HG03378 (cell line): ENCODE data around the gene GPSM3.
"Not testable (repeated sequence)": the region's sequence is repeated elsewhere in the genome, so short reads cannot be mapped to it uniquely, and the experiment has no call there.

Source experiments
- ATAC-seq: cut with Tn5 transposase; IDR thresholded peaks from one replicate; pipeline ENCODE4 v1.9.1; 2021; ENCODE audit warnings: mild to moderate bottlenecking, moderate library complexity; ENCODE audit not compliant: unreplicated experiment

GPSM3 gene

GRCh38 chr6:32203426-32204267 is 11.2 kb upstream of the GPSM3 start:
- no peak for ATAC-seq

- no peak for ATAC-seq
Measured at GRCh38 chr6:32202186-32202585, 9.7 kb upstream of the GPSM3 start.

GRCh38 chr6:32200711-32201475 is 8.4 kb upstream of the GPSM3 start:
- no peak for ATAC-seq

GRCh38 chr6:32198866-32199265 is 6.4 kb upstream of the GPSM3 start:
- no peak for ATAC-seq

GRCh38 chr6:32198345-32198696 is 5.9 kb upstream of the GPSM3 start:
- ATAC-seq = no peak

GRCh38 chr6:32196682-32197616 is 4.5 kb upstream of the GPSM3 start:
- no peak for ATAC-seq

- peak; percentile 67 for ATAC-seq
Measured at GRCh38 chr6:32195902-32196681, 3.6 kb upstream of the GPSM3 start.

- ATAC-seq = no peak
Measured at GRCh38 chr6:32195652-32195901, 3.1 kb upstream of the GPSM3 start.

GRCh38 chr6:32194825-32195651 is 2.6 kb upstream of the GPSM3 start:
- ATAC-seq = peak; percentile 72

GRCh38 chr6:32194388-32194787 is 1.9 kb upstream of the GPSM3 start:
- ATAC-seq = no peak

- not testable (repeated sequence) for ATAC-seq
Measured at GRCh38 chr6:32193096-32193495, 653 bp upstream of the GPSM3 start.

- no peak for ATAC-seq
Measured at GRCh38 chr6:32191696-32192607, 491 bp downstream of the GPSM3 start.

- ATAC-seq = no peak
Measured at GRCh38 chr6:32190911-32191677, 1.3 kb downstream of the GPSM3 start.

GRCh38 chr6:32190054-32190851 is 2.2 kb downstream of the GPSM3 start, which contains the start of gene PBX2:
Gene PBX2, minus strand, starts transcription at chr6:32190202. Its CDS starts 287 bp downstream, at chr6:32189915.
- ATAC-seq = no peak

- no peak for ATAC-seq
Measured at GRCh38 chr6:32189742-32190053, 2.7 kb downstream of the GPSM3 start.

GRCh38 chr6:32189069-32189741 is 3.2 kb downstream of the GPSM3 start:
- no peak for ATAC-seq
